D721Med (cell line): ENCODE data around the gene MTRR.

Source experiments
- DNase-seq: peaks from one replicate; pipeline ENCODE4 v3.0.0; 2011; ENCODE audit warnings: low spot score; ENCODE audit not compliant: insufficient read length
- FAIRE-seq: peaks from 2 replicates; lab custom pipeline; 2011; peaks lifted over from hg19 to GRCh38; lab: Jason Lieb, UNC
- TF ChIP-seq, protein P1 (sequence below): IDR thresholded peaks from 2 replicates; pipeline ENCODE4 v1.5.1; 2012; ENCODE audit warnings: mild to moderate bottlenecking, control low read depth; ENCODE audit not compliant: insufficient read depth; ENCODE audit errors: missing control alignments

The MTRR gene

DNA sequence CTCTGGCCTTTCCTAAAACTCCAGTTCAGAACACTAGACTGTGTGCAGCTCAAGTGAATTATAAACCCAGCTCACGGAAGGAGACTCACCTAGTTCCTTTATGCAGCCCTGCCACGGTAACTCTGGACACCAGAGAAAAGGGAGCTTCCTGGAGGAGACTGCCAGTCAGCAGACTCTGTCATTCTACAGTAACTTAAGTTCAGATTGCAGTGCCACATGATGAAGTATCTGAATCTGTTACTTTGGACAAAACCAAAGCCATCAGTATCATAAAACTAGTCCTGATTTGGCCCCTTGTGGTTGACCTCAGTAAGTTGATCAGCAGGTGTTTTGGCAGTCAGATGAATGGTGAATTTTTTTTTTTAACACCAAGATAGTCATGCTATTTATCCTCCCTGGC lies 2.7 kb downstream of the MTRR start:
- no peak for DNase-seq
- FAIRE-seq = no peak
- TF ChIP-seq, protein P1, sequence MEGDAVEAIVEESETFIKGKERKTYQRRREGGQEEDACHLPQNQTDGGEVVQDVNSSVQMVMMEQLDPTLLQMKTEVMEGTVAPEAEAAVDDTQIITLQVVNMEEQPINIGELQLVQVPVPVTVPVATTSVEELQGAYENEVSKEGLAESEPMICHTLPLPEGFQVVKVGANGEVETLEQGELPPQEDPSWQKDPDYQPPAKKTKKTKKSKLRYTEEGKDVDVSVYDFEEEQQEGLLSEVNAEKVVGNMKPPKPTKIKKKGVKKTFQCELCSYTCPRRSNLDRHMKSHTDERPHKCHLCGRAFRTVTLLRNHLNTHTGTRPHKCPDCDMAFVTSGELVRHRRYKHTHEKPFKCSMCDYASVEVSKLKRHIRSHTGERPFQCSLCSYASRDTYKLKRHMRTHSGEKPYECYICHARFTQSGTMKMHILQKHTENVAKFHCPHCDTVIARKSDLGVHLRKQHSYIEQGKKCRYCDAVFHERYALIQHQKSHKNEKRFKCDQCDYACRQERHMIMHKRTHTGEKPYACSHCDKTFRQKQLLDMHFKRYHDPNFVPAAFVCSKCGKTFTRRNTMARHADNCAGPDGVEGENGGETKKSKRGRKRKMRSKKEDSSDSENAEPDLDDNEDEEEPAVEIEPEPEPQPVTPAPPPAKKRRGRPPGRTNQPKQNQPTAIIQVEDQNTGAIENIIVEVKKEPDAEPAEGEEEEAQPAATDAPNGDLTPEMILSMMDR = no peak

DNA sequence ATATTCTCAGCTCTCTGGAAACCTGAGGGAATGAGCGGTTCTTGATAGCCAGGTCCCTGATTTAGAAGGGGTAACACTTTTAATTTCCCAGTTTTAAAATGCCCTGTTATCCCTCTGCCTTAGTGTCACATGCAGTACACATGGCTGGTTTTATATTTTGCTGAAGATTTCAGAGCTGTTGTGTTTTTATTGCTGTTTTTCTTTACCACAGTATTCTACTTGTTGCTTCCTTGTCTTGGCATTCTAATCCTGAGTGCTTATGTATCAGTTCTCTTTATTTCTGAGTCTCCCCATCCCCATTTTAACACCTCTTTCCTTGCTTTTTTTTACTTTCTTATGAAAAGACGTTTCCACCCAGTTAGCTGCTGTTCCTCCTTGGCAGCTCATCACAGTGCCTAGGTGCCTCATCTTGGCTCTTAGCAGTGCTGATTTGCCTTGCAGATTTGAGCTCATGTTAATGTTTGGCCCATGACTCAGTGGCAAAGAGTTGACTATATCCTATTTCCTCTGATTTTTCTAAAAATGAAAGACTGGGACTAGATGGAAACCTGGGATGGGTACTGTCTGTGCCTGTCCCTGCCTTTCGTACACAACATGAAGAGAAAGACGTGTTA lies 3.7 kb downstream of the MTRR start:
- no peak for FAIRE-seq
- DNase-seq = no peak
- TF ChIP-seq, protein P1 = no peak

DNA sequence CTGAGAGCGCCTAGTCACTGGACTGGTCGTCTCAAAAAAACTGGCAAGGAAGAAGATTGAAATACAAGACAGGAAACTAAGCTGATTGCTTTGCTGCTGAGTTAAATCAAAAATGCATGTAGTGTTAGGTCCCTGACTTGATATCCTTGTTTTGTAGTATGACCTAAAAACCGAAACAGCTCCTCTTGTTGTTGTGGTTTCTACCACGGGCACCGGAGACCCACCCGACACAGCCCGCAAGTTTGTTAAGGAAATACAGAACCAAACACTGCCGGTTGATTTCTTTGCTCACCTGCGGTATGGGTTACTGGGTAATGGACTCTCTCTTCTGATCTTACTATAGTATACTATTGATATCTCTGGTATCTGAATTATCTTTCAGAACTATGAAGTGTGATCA lies 4.3 kb downstream of the MTRR start:
- TF ChIP-seq, protein P1 = no peak
- no peak for FAIRE-seq
- no peak for DNase-seq

DNA sequence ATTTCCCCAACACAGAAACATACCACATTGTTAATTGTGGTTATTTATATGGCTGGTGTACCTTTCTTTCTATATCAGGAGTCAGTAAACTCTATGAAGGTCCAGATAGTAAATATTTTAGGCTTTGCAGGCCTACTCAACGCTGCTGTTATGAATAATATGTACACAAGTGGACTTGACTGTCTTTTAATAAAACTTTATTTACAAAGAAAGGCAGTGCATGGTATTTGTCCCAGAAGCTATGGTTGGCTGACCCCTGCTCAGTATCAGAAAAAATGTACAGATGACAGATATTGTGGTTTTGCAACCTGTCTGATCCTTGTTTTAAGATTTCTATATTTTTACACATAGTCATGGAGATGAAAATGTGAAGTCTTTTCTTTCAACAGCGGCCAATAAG lies 5.7 kb downstream of the MTRR start:
- TF ChIP-seq, protein P1 = no peak
- DNase-seq (no peak), FAIRE-seq (no peak)

DNA sequence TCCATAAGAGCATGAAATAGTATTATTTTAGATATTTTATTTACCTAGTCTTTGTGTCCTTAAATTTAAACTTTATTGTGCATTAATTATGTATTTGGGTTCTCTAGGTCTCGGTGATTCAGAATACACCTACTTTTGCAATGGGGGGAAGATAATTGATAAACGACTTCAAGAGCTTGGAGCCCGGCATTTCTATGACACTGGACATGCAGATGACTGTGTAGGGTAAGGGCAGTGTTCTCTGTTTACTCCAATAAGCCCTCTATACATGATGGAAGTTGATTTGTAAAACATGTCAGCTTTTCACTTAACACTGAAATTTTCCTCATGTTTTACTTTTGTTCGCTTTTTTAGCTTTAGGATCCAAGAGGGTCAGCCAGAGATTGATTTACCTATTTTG lies 6.2 kb downstream of the MTRR start:
- TF ChIP-seq, protein P1 = no peak
- FAIRE-seq (no peak), DNase-seq (no peak)

DNA sequence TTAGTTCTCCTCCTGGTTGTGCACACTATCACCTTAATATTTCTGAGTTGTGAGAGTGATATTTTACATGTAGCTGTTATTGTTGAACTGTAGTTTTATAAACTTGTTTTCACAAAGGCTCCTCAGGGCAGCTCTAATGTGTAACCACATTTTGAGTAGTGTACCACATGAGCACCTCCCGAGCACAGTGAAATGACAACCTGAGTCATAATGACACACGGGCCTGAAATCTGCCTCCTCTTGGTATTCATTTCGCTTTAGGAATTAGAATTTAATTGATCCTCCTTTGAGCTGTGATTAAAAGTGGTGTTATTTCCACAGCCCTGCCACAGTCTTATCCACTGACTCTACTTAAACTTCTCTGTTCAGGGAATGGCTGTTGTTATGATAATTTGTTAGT lies 7.9 kb downstream of the MTRR start:
- FAIRE-seq (no peak), DNase-seq (no peak)
- TF ChIP-seq, protein P1 = no peak

DNA sequence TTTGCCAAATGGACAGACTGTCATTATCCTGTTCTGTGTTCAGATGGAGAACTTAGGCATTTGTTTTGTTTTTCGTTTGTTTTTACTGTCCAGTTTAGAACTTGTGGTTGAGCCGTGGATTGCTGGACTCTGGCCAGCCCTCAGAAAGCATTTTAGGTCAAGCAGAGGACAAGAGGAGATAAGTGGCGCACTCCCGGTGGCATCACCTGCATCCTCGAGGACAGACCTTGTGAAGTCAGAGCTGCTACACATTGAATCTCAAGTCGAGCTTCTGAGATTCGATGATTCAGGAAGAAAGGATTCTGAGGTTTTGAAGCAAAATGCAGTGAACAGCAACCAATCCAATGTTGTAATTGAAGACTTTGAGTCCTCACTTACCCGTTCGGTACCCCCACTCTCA lies 8.9 kb downstream of the MTRR start:
- FAIRE-seq (no peak), DNase-seq (no peak)
- TF ChIP-seq, protein P1 = no peak
